Lower leg skin (tissue), 4 donors: ENCODE measurements around the gene NFILZ. TPM values are rescaled to one million over a fixed set of nuclear protein-coding genes. Genes with fewer than 3 reads are reported as not detected.
"Not testable (repeated sequence)": the region's sequence is repeated elsewhere in the genome, so short reads cannot be mapped to it uniquely, and the experiment has no call there.

ENCODE experiments used
- DNase-seq, 2 donors: peaks; one replicate each; pipeline ENCODE4 v3.0.0-alpha.2; 2019; ENCODE audit warnings: low spot score in 2 of 2
- H3K4me3 ChIP-seq: fragments of 200-600 bp; sonication (generic); 2 replicates; pipeline ENCODE4 v1.5.1; 2017; ENCODE audit warnings: mild to moderate bottlenecking, low read depth; ENCODE audit not compliant: poor library complexity, severe bottlenecking
- POLR2A ChIP-seq, 2 donors: fragments of 450-650 bp; IDR thresholded peaks; one replicate each; pipeline ENCODE4 v1.6.1; 2016 to 2017; ENCODE audit warnings: antibody characterized with exemption in 2 of 2, mild to moderate bottlenecking in 1 of 2, moderate library complexity in 1 of 2
- WGBS, 2 donors: methylation state at CpG; one replicate each; pipeline ENCODE4 v1.1.5; 2018; 5-methylcytosine and 5-hydroxymethylcytosine counted together
- intact Hi-C: fragments of 100-400 bp; cut with DNase I; formaldehyde crosslinking; loops from one replicate; pipeline ENCODE4 v1.15.0; 2023; ENCODE audit warnings: low total_unique reads
- total RNA-seq, 4 donors: library from RNA; depleted of rRNA; stranded (reverse); fragments of >200 nt; gene quantifications; one replicate each; pipeline ENCODE4 v1.1.0, GENCODE V29; 2016
- TF ChIP-seq, protein P1 (sequence below), 3 donors: fragments of 450-650 bp; IDR thresholded peaks; one replicate each; pipeline ENCODE4 v1.5.1; 2016; ENCODE audit warnings: antibody characterized with exemption in 3 of 3, mild to moderate bottlenecking in 3 of 3, moderate library complexity in 2 of 3

NFILZ gene
- total RNA-seq, 4 donors from 2014 or later: not detected

DNA sequence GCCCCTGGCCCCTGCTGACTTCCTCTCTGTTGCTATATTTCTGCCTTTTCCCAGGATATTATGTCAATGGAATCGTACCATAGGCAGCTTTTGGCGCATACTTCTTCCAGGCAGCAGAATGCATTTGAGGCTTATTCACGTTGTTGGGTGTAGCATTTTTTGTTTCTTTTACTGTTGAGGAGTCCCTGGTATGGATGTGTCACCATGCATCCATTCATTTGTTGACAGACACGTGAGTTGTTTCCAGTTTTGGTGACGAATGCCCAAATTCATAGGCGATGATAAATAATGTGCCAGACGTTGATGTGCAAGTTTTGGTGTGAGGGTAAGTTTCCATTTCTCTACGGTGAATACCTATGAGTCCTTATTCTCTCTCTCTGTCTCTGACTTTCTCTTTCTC lies 5.0 kb downstream of the NFILZ start:
- H3K4me3 ChIP-seq: no peak overlapping the region
- DNase-seq: no peak
- intact Hi-C loops: no loop called here
- TF ChIP-seq, protein P1, sequence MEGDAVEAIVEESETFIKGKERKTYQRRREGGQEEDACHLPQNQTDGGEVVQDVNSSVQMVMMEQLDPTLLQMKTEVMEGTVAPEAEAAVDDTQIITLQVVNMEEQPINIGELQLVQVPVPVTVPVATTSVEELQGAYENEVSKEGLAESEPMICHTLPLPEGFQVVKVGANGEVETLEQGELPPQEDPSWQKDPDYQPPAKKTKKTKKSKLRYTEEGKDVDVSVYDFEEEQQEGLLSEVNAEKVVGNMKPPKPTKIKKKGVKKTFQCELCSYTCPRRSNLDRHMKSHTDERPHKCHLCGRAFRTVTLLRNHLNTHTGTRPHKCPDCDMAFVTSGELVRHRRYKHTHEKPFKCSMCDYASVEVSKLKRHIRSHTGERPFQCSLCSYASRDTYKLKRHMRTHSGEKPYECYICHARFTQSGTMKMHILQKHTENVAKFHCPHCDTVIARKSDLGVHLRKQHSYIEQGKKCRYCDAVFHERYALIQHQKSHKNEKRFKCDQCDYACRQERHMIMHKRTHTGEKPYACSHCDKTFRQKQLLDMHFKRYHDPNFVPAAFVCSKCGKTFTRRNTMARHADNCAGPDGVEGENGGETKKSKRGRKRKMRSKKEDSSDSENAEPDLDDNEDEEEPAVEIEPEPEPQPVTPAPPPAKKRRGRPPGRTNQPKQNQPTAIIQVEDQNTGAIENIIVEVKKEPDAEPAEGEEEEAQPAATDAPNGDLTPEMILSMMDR (IDR thresholded peaks at IDR 0.05): no peak
- no peak for TF ChIP-seq POLR2A (IDR thresholded peaks at IDR 0.05)
- WGBS, 2 donors: 80 to 83% methylated on average over 8 of the region's 8 CpGs

DNA sequence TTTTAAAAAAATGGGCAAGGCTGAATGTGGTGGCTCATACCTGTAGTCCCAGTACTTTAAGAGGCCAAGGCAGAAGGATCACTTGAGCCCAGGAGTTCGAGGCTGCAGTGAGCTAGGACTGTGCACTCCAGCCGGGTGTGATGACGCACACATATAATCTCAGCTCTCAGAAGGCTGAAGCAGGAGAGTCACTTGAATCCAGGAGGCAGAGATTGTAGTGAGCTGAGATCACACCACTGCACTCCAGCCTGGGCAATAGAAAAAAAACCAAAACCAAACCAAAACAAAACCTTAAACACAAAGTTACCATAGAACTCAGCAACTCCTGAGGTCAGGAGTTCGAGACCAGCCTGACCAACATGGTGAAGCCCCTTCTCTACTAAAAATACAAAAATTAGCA lies 6.6 kb downstream of the NFILZ start:
- H3K4me3 ChIP-seq, DNase-seq, intact Hi-C loops: not testable (repeated sequence)
- 83% methylated on average over 4 of the region's 4 CpGs for WGBS, 2 donors

DNA sequence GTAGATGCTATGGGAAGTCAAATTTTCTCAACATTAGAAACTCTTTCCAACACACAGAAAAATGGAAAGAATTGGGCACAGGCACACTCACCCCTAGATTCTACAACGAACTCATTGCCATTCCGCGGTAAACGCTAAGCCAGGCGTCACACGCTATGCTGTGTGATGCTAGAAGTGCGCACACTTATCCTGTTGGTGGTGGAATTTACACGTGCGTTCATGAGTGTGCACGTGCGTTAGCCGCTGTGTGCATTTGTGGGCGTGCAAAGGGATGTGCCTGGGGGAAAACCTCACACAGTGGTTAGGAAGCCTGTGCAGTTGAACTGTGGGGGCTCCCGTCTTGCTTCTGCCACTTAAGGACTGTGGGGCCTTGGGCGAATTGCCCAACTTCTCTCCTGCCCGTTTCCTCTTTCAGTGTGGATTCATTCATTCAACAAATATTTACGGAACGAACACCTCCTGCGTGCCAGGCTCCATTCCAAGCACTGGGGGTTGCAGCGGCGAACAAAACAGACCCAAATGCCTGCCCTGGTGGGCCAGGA lies 7.7 kb downstream of the NFILZ start:
- intact Hi-C loops: no loop called here
- WGBS, 2 donors: 63% methylated on average over 21 of the region's 21 CpGs
- H3K4me3 ChIP-seq: no peak overlapping the region
- TF ChIP-seq POLR2A (IDR thresholded peaks at IDR 0.05): no peak
- TF ChIP-seq, protein P1 (IDR thresholded peaks at IDR 0.05): no peak
- DNase-seq: no peak

DNA sequence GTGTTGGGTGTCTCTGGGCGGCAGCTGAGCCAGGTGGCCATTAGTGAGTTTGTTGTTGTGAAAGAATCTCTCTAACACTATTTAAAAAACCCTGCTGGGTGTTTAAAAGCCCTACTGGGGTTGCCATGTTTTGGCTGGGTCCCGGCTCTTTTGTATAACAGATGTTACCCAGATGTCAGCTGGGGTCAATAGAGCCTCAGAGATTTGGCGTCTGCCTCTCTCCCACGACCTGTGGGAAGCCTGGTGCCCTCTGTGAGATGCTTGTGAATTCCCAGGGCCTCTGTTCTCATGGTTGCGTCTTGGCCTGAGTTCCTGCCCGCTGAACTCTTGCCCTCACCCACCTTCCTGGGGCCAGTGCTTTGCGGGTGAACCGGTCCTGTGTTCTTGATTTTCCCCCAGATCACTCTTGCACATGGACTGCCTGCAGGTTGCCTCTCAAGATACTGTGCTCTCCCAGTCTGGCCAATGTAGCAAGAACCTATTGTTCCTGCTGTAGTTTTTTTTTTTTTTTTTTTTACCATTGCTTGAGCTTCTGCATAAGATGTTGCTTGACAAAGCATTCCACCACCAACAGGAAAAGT lies 9.5 kb downstream of the NFILZ start:
- DNase-seq: no peak
- H3K4me3 ChIP-seq: no peak overlapping the region
- TF ChIP-seq, protein P1 (IDR thresholded peaks at IDR 0.05): no peak
- TF ChIP-seq POLR2A (IDR thresholded peaks at IDR 0.05): no peak
- intact Hi-C loops: no loop called here
- WGBS, 2 donors: 29 to 38% methylated on average over 8 of the region's 8 CpGs

DNA sequence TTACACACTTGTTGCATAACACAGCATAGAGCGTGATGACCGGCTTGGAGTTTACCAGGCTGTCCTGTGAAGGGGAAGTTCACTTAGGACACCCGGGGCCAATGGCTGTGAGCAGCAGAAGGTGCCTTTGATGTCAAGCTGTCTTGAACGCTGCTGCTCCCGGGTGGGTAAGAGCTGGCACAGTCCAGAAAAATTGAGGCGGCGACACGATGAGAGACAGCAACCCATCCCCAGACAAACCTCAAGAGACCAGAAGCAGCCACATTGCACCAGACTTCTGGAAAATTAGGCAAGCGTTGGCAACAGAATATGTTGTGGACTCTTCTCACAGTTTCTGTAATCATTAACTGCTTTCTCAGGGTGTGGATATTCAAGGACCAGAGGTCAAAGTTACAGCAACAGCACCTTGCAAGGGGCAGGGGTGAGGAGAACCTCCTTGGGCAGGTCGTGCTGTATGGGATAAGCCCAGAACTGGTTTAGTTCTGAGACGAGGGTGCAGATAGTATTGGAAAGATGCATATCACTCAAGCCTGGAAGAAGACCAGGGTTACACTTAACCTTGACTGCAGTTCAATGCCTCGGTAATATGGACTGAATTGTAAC lies 10.1 kb downstream of the NFILZ start:
- intact Hi-C loops: no loop called here
- WGBS, 2 donors: 50 to 54% methylated on average over 12 of the region's 12 CpGs
- TF ChIP-seq, protein P1 (IDR thresholded peaks at IDR 0.05): no peak
- DNase-seq: peak; percentile 77 to 93
- H3K4me3 ChIP-seq: no peak overlapping the region

DNA sequence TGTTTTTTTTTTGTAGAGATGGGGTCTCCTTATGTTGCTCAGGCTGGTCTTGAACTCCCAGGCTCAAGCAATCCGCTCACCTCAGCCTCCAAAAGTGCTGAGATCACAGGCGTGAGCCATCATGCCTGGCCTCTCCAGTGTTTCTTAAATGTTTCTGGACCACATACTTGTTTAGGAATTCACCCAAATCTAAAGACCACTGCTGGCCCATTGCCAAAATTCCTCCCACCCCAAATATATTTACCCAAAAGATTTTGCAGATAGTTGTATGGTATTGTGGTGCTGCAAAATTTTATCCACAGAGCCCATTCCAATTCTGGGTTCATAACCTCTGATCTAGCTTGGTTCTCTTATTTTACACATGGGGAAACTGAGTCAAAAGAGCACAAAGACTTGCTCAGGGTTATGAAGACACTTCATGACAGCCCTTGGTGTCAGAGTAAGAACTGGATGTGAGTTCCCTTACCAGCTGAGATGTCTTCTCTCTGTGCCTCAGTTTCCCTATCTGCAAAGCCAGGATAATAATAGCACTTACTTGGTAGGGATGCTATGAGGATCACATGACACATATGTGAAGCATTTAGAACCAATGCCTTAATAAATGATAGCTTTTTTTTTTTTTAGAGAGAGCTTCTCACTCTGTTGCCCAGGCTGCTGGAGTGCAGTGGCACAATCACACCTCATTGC lies 10.9 kb downstream of the NFILZ start:
- WGBS, 2 donors: 71 to 82% methylated on average over 2 of the region's 2 CpGs
- no peak for TF ChIP-seq POLR2A (IDR thresholded peaks at IDR 0.05)
- TF ChIP-seq, protein P1 (IDR thresholded peaks at IDR 0.05): no peak
- intact Hi-C loops: no loop called here
- no peak for DNase-seq
- H3K4me3 ChIP-seq: no peak overlapping the region
